ENCODE results near the gene PIP5KL1.

DNA sequence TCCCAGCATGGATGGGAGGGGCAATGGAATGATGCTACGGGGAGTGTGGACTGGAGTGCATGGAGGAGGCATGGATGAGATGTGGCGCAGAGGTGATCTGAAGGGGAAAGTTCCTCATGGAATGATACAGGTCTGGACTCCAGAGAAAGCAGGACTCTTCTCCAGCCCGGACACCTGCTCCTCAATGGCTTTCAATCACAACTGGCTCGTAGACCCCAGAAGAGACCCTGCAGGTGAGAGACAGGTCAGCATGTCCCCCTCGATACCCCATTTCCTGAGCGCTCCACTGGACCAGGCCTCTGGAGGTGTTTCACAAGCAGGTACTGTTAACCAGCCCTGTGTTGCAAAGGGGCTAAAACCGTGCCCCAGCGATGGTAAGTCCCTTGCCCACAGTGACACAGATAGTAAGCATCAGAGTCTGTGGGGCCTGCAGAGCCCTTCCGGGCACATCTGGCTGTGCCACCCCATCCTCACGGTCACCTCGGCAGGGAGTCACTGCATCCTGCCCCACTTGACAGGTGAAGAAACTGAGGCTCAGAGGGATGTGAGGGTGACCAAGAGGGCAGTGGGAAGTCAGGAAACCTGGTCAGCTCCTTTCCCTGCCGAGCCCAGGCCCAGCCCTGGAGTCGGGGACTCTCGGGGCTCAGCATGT is 12.6 kb upstream of the PIP5KL1 start:
- TF ChIP-seq EZH2phosphoT487 (IDR thresholded peaks at IDR 0.05; ENCODE audit: borderline replicate concordance, low read length), result no peak
- TF ChIP-seq, protein P1, sequence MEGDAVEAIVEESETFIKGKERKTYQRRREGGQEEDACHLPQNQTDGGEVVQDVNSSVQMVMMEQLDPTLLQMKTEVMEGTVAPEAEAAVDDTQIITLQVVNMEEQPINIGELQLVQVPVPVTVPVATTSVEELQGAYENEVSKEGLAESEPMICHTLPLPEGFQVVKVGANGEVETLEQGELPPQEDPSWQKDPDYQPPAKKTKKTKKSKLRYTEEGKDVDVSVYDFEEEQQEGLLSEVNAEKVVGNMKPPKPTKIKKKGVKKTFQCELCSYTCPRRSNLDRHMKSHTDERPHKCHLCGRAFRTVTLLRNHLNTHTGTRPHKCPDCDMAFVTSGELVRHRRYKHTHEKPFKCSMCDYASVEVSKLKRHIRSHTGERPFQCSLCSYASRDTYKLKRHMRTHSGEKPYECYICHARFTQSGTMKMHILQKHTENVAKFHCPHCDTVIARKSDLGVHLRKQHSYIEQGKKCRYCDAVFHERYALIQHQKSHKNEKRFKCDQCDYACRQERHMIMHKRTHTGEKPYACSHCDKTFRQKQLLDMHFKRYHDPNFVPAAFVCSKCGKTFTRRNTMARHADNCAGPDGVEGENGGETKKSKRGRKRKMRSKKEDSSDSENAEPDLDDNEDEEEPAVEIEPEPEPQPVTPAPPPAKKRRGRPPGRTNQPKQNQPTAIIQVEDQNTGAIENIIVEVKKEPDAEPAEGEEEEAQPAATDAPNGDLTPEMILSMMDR (IDR thresholded peaks at IDR 0.05; ENCODE audit: low read depth, low read length, poor library complexity, severe bottlenecking), result no peak
